ENCODE measurements around the gene SYNM. TPM values are rescaled to one million over a fixed set of nuclear protein-coding genes. Genes with fewer than 3 reads are reported as not detected.

The SYNM gene
- total RNA-seq, 1 experiment from 2014 or later: 3.3 TPM

DNA sequence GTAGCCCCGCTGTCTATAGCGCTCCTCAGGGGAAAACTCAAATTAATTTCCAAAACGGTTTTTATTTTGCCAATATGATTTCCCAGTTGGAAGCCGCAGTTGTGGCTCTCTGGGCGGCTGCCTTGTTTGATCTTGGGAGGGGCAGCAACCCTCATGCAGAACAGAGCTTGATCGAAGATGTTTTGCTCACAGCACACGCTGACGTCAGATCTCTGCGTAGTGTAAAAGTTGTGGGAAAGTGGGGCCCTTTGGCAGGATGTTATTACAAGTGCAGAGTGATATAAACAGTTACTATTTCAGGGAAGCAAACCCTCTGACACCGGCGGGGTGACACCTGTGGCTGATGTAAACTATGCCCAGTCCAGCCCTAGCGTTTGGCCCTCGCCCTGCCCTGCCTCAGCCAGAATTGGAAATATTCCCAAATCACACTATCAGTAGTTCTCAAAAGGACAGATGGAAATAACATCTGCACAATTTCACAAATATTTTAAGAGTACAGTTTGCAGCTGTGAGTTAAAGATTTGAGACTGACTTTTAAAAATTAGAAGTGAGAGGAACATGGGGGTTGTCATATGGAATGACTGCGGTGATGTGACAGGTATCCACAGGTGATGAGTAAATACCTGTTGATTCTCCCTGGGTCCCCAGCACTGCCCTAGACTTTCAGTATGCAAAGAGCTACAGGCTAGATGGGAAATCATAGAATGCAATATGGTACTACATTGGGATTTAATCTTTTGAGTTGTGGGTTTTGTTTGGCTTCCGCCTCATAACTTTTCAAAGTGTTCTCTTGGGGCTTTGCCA lies 1.7 kb downstream of the SYNM start:
- Histone ChIP-seq H3K79me2 (ENCODE audit: insufficient read depth, low read length) (no peaks in the 10 kb centered on the region), H3K4me2 (ENCODE audit: low read length) (no peak overlapping the region), H2AFZ (ENCODE audit: low read depth, low read length, poor library complexity, severe bottlenecking) (no peak overlapping the region), H3K9me3 (ENCODE audit: control insufficient read depth in 1 of 2, insufficient read depth in 1 of 2, low read depth in 1 of 2, low read length in 2 of 2) (no peaks in the 10 kb centered on the region), H4K20me1 (ENCODE audit: insufficient read depth) (no peaks in the 10 kb centered on the region), H3K9ac (ENCODE audit: low read length) (no peak overlapping the region), H3K36me3 (ENCODE audit: control insufficient read depth in 1 of 2, insufficient read depth in 2 of 2, low read length in 2 of 2) (no peaks in the 10 kb centered on the region), H3K9me2 (ENCODE audit: insufficient read depth) (no peaks in the 10 kb centered on the region), H3K4me3 (replicated peaks in 1 of 2; ENCODE audit: low read depth in 1 of 2, low read length in 2 of 2) (no peak overlapping the region), H3K4me1 (ENCODE audit: control insufficient read depth in 1 of 2, insufficient read depth in 2 of 2, low read length in 2 of 2) (peaks cover 0 to 4% of the 10 kb centered on the region in 2 experiments; a peak in 1 of 4 replicates), H3K27ac (ENCODE audit: low read depth, low read length) (no peak overlapping the region), H3K27me3 (ENCODE audit: insufficient read depth, low read length) (no peaks in the 10 kb centered on the region)
- ChIA-PET RAD21 (ENCODE audit: low non-redundant PET in 1 of 2, low total read pairs in 2 of 2, uncharacterized antibody in 2 of 2, unreplicated experiment in 2 of 2) (no interaction called here), POLR2A (no interaction called here), CTCF (interaction anchor here (1.6 kb wide), 1 partner anchor 17 kb away, joined by 4 read pairs; no protein-coding TSS in a partner anchor)
- ATAC-seq (no peak), DNase-seq (ENCODE audit: low read depth, low spot score) (no peak)
- intact Hi-C loops (cut with micrococcal nuclease): loop anchor here (10.0 kb wide), 1 partner anchor 648 kb away; no protein-coding TSS in a partner anchor
- BruUV-seq (replicated peaks): TSS peak; percentile 60
- TF ChIP-seq SRF (IDR thresholded peaks at IDR 0.05; ENCODE audit: low read depth) (no peak), ATF3 (IDR thresholded peaks at IDR 0.05) (no peak), RAD21 (IDR thresholded peaks at IDR 0.05; ENCODE audit: low read depth) (no peak), EZH2 (IDR thresholded peaks at IDR 0.05) (no peak), JUND (IDR thresholded peaks at IDR 0.05) (no peak)

GRCh38 chr15:99108993-99109392 lies 4.1 kb downstream of the SYNM start:
- DNase-seq (ENCODE audit: low read depth, low spot score) (no peak), ATAC-seq (no peak)
- no peaks in the 10 kb centered on the region for H3K36me3 ChIP-seq (ENCODE audit: control insufficient read depth in 1 of 2, insufficient read depth in 2 of 2, low read length in 2 of 2)
- H3K4me1 ChIP-seq (ENCODE audit: control insufficient read depth in 1 of 2, insufficient read depth in 2 of 2, low read length in 2 of 2): peaks cover 0 to 4% of the 10 kb centered on the region in 2 experiments; a peak in 1 of 4 replicates
- RAD21 ChIA-PET (ENCODE audit: low non-redundant PET in 1 of 2, low total read pairs in 2 of 2, uncharacterized antibody in 2 of 2, unreplicated experiment in 2 of 2): no interaction called here
- no peaks in the 10 kb centered on the region for H3K9me3 ChIP-seq (ENCODE audit: control insufficient read depth in 1 of 2, insufficient read depth in 1 of 2, low read depth in 1 of 2, low read length in 2 of 2)
- CTCF ChIA-PET: no interaction called here
- no peak overlapping the region for H3K4me2 ChIP-seq (ENCODE audit: low read length)
- no peaks in the 10 kb centered on the region for H4K20me1 ChIP-seq (ENCODE audit: insufficient read depth)
- POLR2A ChIA-PET: no interaction called here
- H3K9me2 ChIP-seq (ENCODE audit: insufficient read depth): no peaks in the 10 kb centered on the region
- intact Hi-C loops (cut with micrococcal nuclease): loop anchor here (10.0 kb wide), 1 partner anchor 646 kb away; no protein-coding TSS in a partner anchor
- no peak overlapping the region for H3K27ac ChIP-seq (ENCODE audit: low read depth, low read length)
- BruUV-seq (replicated peaks): no TSS peak
- H3K4me3 ChIP-seq (replicated peaks in 1 of 2; ENCODE audit: low read depth in 1 of 2, low read length in 2 of 2): no peak overlapping the region
- no peak overlapping the region for H2AFZ ChIP-seq (ENCODE audit: low read depth, low read length, poor library complexity, severe bottlenecking)
- H3K27me3 ChIP-seq (ENCODE audit: insufficient read depth, low read length): no peaks in the 10 kb centered on the region
- H3K9ac ChIP-seq (ENCODE audit: low read length): no peak overlapping the region
- H3K79me2 ChIP-seq (ENCODE audit: insufficient read depth, low read length): no peaks in the 10 kb centered on the region
- TF ChIP-seq REST (IDR thresholded peaks at IDR 0.05; ENCODE audit: low read depth) (no peak), EGR1 (IDR thresholded peaks at IDR 0.05; ENCODE audit: low read depth) (no peak), TCF7L2 (IDR thresholded peaks at IDR 0.05; ENCODE audit: borderline replicate concordance, extremely low read depth, insufficient read depth, insufficient read length) (no peak), YY1 (IDR thresholded peaks at IDR 0.05; ENCODE audit: extremely low read depth, insufficient replicate concordance, low read depth, low read length) (no peak), FOSL1 (IDR thresholded peaks at IDR 0.05; ENCODE audit: low read depth) (no peak), CBX3 (IDR thresholded peaks at IDR 0.05; ENCODE audit: low read depth) (no peak), SRF (IDR thresholded peaks at IDR 0.05; ENCODE audit: low read depth) (no peak), ELF1 (IDR thresholded peaks at IDR 0.05; ENCODE audit: borderline replicate concordance, low read depth) (no peak), ZFX (IDR thresholded peaks at IDR 0.05) (no peak), SP1 (IDR thresholded peaks at IDR 0.05; ENCODE audit: low read depth) (no peak), POLR2AphosphoS5 (IDR thresholded peaks at IDR 0.05; ENCODE audit: low read depth, low read length) (no peak), POLR2A (IDR thresholded peaks at IDR 0.05; ENCODE audit: borderline replicate concordance, extremely low read depth, insufficient read depth, insufficient read length) (no peak), RAD21 (IDR thresholded peaks at IDR 0.05; ENCODE audit: low read depth) (no peak), SIN3A (IDR thresholded peaks at IDR 0.05; ENCODE audit: low read depth) (no peak)
- TF ChIP-seq, protein P1, sequence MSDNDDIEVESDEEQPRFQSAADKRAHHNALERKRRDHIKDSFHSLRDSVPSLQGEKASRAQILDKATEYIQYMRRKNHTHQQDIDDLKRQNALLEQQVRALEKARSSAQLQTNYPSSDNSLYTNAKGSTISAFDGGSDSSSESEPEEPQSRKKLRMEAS (IDR thresholded peaks at IDR 0.05): no peak

All from HCT116 (cell line).